ENCODE results near the gene ADAMTSL5.

Gene ADAMTSL5

DNA sequence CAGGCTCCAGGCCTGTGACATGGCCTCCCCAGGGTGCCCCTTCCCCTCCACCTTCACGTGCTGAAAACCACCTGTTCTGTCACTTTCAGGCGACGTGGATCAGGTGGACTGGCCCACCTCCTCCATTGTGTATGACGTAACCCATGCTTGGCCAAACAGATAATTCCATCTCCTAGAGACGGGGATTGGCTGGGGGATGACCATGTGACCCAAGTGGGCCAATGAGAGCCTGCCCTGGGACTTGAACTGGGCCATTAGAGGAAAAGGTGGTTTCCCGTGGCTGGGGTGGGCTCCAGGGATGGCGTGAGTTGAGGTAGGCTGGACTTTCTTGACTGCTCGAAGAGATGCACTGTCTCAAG, 3.6 kb upstream of the ADAMTSL5 start:
- no peak for DNase-seq (ENCODE audit: low read depth)
- TF ChIP-seq, protein P1, sequence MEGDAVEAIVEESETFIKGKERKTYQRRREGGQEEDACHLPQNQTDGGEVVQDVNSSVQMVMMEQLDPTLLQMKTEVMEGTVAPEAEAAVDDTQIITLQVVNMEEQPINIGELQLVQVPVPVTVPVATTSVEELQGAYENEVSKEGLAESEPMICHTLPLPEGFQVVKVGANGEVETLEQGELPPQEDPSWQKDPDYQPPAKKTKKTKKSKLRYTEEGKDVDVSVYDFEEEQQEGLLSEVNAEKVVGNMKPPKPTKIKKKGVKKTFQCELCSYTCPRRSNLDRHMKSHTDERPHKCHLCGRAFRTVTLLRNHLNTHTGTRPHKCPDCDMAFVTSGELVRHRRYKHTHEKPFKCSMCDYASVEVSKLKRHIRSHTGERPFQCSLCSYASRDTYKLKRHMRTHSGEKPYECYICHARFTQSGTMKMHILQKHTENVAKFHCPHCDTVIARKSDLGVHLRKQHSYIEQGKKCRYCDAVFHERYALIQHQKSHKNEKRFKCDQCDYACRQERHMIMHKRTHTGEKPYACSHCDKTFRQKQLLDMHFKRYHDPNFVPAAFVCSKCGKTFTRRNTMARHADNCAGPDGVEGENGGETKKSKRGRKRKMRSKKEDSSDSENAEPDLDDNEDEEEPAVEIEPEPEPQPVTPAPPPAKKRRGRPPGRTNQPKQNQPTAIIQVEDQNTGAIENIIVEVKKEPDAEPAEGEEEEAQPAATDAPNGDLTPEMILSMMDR (IDR thresholded peaks at IDR 0.05; ENCODE audit: low read depth, low read length, missing control alignments), result no peak
- no peak overlapping the region for H3K4me3 ChIP-seq (ENCODE audit: low read depth, low read length)

DNA sequence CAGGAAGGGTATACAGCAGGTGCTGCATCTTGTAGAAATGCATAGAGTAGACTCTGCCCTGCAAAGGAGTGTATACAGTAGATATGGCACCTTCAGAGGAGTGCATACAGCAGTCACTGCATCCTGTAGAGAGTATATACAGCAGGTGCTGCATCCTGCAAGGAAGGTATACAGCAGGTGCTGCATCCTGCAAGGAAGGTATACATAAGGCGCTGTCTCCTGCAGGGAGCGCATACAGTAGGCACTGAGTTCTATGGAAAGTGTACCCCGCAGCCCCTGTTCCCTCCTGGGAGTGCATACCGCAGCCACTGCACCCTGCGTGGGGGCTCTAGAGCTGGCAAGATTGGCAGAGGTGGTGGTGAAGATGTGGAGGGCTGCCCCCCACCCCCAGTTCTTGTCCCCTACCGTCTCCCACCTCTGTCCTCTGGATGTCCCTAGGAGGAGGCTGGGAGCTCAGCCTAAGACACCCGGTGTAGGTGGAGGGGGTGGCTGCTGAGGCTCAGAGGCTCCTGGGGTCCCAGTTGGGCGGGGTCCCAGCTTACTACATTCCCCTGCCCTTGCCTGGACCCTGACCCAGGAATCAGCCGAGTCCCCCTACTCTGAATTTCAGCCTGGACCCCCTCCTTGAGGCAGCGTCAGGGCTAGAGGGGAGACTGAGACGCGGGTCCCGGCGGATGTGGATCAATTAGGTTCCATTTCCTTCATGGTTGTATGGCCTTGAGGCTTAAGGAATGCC, 2.3 kb upstream of the ADAMTSL5 start:
- TF ChIP-seq, protein P1 (IDR thresholded peaks at IDR 0.05; ENCODE audit: low read depth, low read length, missing control alignments), result no peak
- no peak for DNase-seq (ENCODE audit: low read depth)
- no peak overlapping the region for H3K4me3 ChIP-seq (ENCODE audit: low read depth, low read length)

DNA sequence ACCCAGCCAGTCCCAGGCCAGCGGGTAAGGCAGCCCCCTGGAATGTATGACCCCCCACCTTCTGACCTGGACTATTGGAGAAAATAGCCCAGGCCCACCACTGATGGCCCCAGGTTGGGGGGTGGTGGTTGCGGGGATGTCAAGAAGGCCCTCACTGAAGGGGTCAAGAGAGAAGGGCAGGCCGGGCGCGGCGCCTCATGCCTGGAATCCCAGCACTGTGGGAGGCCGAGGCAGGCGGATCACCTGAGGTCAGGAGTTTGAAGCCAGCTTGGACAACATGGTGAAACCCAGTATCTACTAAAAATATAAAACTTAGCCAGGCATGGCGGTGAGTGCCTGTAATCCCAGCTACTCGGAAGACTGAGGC, 1.5 kb upstream of the ADAMTSL5 start:
- TF ChIP-seq, protein P1 (IDR thresholded peaks at IDR 0.05; ENCODE audit: low read depth, low read length, missing control alignments), result no peak
- no peak for DNase-seq (ENCODE audit: low read depth)
- H3K4me3 ChIP-seq (ENCODE audit: low read depth, low read length), result no peak overlapping the region

GRCh38 chr19:1513499-1514294, 878 bp upstream of the ADAMTSL5 start:
- no peak for DNase-seq (ENCODE audit: low read depth)
- TF ChIP-seq, protein P1 (IDR thresholded peaks at IDR 0.05; ENCODE audit: low read depth, low read length, missing control alignments), result peak; percentile 72
- 0 out of 2 replicates have a peak overlapping the region, but pooled peaks have one; percentile 27 for H3K4me3 ChIP-seq (ENCODE audit: low read depth, low read length)

DNA sequence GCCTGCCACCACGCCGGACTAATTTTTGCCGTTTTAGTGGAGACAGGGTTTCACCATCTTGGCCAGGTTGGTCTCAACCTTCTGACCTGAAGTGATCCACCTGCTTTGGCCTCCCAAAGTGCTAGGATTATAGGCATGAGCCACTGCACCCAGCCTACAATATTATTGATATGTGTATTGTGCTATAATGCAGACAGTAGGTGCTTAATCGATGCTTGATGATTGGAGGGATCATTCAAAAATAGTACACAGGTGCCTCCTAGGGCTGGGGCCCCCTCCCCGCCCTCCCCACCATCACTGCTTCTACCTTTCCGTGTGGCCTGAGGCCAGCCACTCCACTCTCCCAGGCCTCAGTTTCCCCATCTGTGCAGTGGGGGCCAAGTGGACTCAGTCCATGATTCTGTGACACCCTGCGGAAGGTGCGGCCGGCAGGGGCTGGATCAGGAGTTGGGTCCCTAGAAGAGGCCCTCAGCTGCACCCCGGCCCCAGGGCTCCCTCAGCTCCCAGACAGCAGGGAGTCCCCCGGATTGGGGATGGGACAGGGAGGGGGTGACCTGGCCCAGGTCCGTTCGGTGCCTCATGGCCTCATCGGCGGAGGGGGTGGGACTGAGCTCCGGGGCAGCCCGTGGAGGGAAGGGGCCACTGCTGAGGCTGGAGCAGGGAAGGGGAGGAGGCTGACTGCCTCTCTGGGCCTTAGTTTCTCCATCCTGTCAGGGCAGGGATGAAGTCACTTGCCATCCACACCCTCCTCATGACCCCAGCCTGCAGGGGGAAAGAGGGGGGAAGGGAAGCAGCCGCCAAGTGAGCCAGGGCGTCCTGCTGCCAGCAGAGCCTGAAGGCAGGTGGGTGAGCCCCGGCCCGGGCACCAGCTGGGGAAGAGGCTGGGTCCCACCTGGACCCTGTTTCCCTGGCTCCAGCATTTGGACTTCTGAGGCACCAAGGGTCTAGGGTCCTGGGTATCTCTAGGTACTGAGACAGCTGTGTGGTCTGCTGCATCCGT, 1.2 kb downstream of the ADAMTSL5 start:
- DNase-seq (ENCODE audit: low read depth), result no peak
- no peak overlapping the region for H3K4me3 ChIP-seq (ENCODE audit: low read depth, low read length)
- TF ChIP-seq, protein P1 (IDR thresholded peaks at IDR 0.05; ENCODE audit: low read depth, low read length, missing control alignments), result no peak

GRCh38 chr19:1510807-1511206, 2.0 kb downstream of the ADAMTSL5 start:
- no peak for DNase-seq (ENCODE audit: low read depth)
- no peak overlapping the region for H3K4me3 ChIP-seq (ENCODE audit: low read depth, low read length)
- TF ChIP-seq, protein P1 (IDR thresholded peaks at IDR 0.05; ENCODE audit: low read depth, low read length, missing control alignments), result no peak

Measured in GM12864 (cell line).